Hepatocyte (in vitro differentiated cells): ENCODE data around the gene ZNF512B. TPM values are rescaled to one million over a fixed set of nuclear protein-coding genes. Genes with fewer than 3 reads are reported as not detected.

ENCODE experiments used
- DNase-seq: peaks from one replicate; pipeline ENCODE4 v3.0.0-alpha.2; 2016; ENCODE audit warnings: low spot score
- H2AFZ ChIP-seq: fragments of 200-600 bp; sonication (generic); 2 replicates; pipeline ENCODE4 v1.6.0; 2016; ENCODE audit warnings: antibody characterized with exemption, mild to moderate bottlenecking
- H3K27ac ChIP-seq: fragments of 200-600 bp; sonication (generic); 2 replicates; pipeline ENCODE4 v1.5.1; 2016; ENCODE audit warnings: mild to moderate bottlenecking
- H3K27me3 ChIP-seq: fragments of 200-600 bp; sonication (generic); 2 replicates; pipeline ENCODE4 v1.6.1; 2016
- H3K36me3 ChIP-seq: fragments of 200-600 bp; sonication (generic); replicated peaks from 2 replicates; pipeline ENCODE4 v1.5.1; 2016; ENCODE audit warnings: low read depth; ENCODE audit not compliant: insufficient read depth
- H3K4me1 ChIP-seq: fragments of 200-600 bp; sonication (generic); 2 replicates; pipeline ENCODE4 v1.5.1; 2016; ENCODE audit warnings: mild to moderate bottlenecking, moderate library complexity; ENCODE audit not compliant: insufficient read depth
- H3K4me2 ChIP-seq: fragments of 200-600 bp; sonication (generic); 2 replicates; pipeline ENCODE4 v1.6.0; 2016
- H3K4me3 ChIP-seq: fragments of 200-600 bp; sonication (generic); 2 replicates; pipeline ENCODE4 v1.5.1; 2016; ENCODE audit warnings: mild to moderate bottlenecking
- H3K79me2 ChIP-seq: fragments of 200-600 bp; sonication (generic); 2 replicates; pipeline ENCODE4 v1.6.0; 2017; ENCODE audit warnings: mild to moderate bottlenecking
- H3K9me2 ChIP-seq: fragments of 200-600 bp; sonication (generic); replicated peaks from 2 replicates; pipeline ENCODE4 v1.6.0; 2017; ENCODE audit warnings: mild to moderate bottlenecking; ENCODE audit not compliant: insufficient read depth
- H3K9me3 ChIP-seq: fragments of 200-600 bp; sonication (generic); 2 replicates; pipeline ENCODE4 v1.5.1; 2016; ENCODE audit warnings: low read depth, mild to moderate bottlenecking
- H4K20me1 ChIP-seq: fragments of 200-600 bp; sonication (generic); 2 replicates; pipeline ENCODE4 v1.6.0; 2016; ENCODE audit warnings: mild to moderate bottlenecking; ENCODE audit not compliant: insufficient read depth, poor library complexity, severe bottlenecking
- CTCF ChIP-seq: fragments of 200-600 bp; sonication (generic); IDR thresholded peaks from 2 replicates; pipeline ENCODE4 v1.5.1; 2016; ENCODE audit warnings: antibody characterized with exemption, mild to moderate bottlenecking; ENCODE audit not compliant: poor library complexity
- EZH2 ChIP-seq: fragments of 200-600 bp; sonication (generic); IDR thresholded peaks from 2 replicates; pipeline ENCODE4 v1.6.1; 2016; ENCODE audit warnings: antibody characterized with exemption, mild to moderate bottlenecking, borderline replicate concordance
- EZH2phosphoT487 ChIP-seq: fragments of 200-600 bp; sonication (generic); IDR thresholded peaks from one replicate; pipeline ENCODE4 v1.6.1; 2018; ENCODE audit warnings: antibody characterized with exemption, mild to moderate bottlenecking, low read depth, moderate library complexity; ENCODE audit not compliant: unreplicated experiment, severe bottlenecking
- WGBS: methylation state at CpG from one replicate; pipeline ENCODE4 v1.1.6; 2016; ENCODE audit warnings: low lambda C conversion rate; ENCODE audit errors: missing lambda C conversion rate; 5-methylcytosine and 5-hydroxymethylcytosine counted together
- polyA plus RNA-seq: library from polyadenylated mRNA; unstranded; fragments of >200 nt; fragmentation: Nextera tagmentation; extraction: Ambion mirVana; gene quantifications from 2 replicates; pipeline ENCODE4 v1.2.1, GENCODE V29; 2016
- total RNA-seq: library from RNA; depleted of rRNA; stranded (reverse); fragments of >200 nt; gene quantifications from 2 replicates; pipeline ENCODE4 v1.2.3, GENCODE V29; 2014

The ZNF512B gene
- total and polyA plus RNA-seq, 2 experiments from 2014 or later: 10.1 to 13.5 TPM

GRCh38 chr20:63944078-63944941 is 25.4 kb downstream of the ZNF512B start:
- no peak for DNase-seq
- no peak for TF ChIP-seq CTCF
- Histone ChIP-seq H3K4me1 (peaks cover 6% of the 10 kb centered on the region), H4K20me1 (peaks cover 56% of the 10 kb centered on the region), H3K79me2 (peaks cover 40% of the 10 kb centered on the region), H3K27ac (no peak overlapping the region), H3K27me3 (no peaks in the 10 kb centered on the region), H3K9me2 (no peaks in the 10 kb centered on the region), H3K9me3 (no peaks in the 10 kb centered on the region), H2AFZ (no peak overlapping the region), H3K36me3 (no peaks in the 10 kb centered on the region), H3K4me3 (no peak overlapping the region), H3K4me2 (no peak overlapping the region)
- 97% methylated on average over 24 of the region's 35 CpGs for WGBS

- H3K4me1 ChIP-seq: peaks cover 2% of the 10 kb centered on the region
Observed at GRCh38 chr20:63943808-63944077, 26.0 kb downstream of the ZNF512B start.

GRCh38 chr20:63942969-63943807 is 26.5 kb downstream of the ZNF512B start:
- TF ChIP-seq CTCF: no peak
- TF ChIP-seq EZH2: no peak
- no peak for TF ChIP-seq EZH2phosphoT487
- 96% methylated on average over 19 of the region's 19 CpGs for WGBS
- H4K20me1 ChIP-seq: peaks cover 46% of the 10 kb centered on the region
- H3K4me3 ChIP-seq: no peak overlapping the region
- DNase-seq: no peak
- no peaks in the 10 kb centered on the region for H3K27me3 ChIP-seq
- H3K36me3 ChIP-seq: no peaks in the 10 kb centered on the region
- H3K27ac ChIP-seq: no peak overlapping the region
- no peak overlapping the region for H3K4me2 ChIP-seq
- no peaks in the 10 kb centered on the region for H3K4me1 ChIP-seq
- H3K9me3 ChIP-seq: no peaks in the 10 kb centered on the region
- H3K79me2 ChIP-seq: peaks cover 44% of the 10 kb centered on the region
- no peaks in the 10 kb centered on the region for H3K9me2 ChIP-seq
- H2AFZ ChIP-seq: no peak overlapping the region

More at GRCh38 chr20:63943808-63944077, 26.0 kb downstream of the ZNF512B start:
- Histone ChIP-seq H3K4me2 (no peak overlapping the region), H3K27me3 (no peaks in the 10 kb centered on the region), H3K4me3 (no peak overlapping the region), H3K9me3 (no peaks in the 10 kb centered on the region), H3K79me2 (peaks cover 42% of the 10 kb centered on the region), H4K20me1 (peaks cover 52% of the 10 kb centered on the region), H2AFZ (no peak overlapping the region), H3K27ac (no peak overlapping the region), H3K9me2 (no peaks in the 10 kb centered on the region), H3K36me3 (no peaks in the 10 kb centered on the region)
- 100% methylated on average over 3 of the region's 3 CpGs for WGBS
- TF ChIP-seq EZH2phosphoT487: no peak
- no peak for TF ChIP-seq CTCF
- TF ChIP-seq EZH2: no peak
- no peak for DNase-seq
